HG03460 (cell line): ENCODE measurements around the gene OR11G2.
"Not testable (repeated sequence)": the region's sequence is repeated elsewhere in the genome, so short reads cannot be mapped to it uniquely, and the experiment has no call there.

Source experiments
- ATAC-seq: cut with Tn5 transposase; IDR thresholded peaks from one replicate; pipeline ENCODE4 v1.9.1; 2021; ENCODE audit not compliant: unreplicated experiment

The OR11G2 gene

DNA sequence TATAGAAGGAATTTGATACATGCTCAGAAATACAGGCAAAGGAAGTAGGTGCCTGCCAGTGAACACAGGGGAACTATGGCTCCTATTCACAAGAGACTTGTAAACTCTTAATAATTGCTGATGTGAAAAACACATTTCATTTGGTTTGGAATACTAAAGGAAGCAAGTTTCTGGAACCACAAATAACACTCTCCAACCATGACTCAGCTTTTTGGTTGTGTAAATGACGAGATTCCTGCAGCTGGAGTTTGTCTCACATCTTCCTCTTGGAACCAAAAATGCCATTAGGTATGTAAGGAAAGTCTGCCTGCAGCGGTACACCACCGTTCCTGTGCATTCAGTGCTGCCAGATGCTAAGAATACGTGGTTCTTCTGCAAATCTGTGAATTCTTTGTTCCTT, 28.3 kb downstream of the OR11G2 start:
- no peak for ATAC-seq

DNA sequence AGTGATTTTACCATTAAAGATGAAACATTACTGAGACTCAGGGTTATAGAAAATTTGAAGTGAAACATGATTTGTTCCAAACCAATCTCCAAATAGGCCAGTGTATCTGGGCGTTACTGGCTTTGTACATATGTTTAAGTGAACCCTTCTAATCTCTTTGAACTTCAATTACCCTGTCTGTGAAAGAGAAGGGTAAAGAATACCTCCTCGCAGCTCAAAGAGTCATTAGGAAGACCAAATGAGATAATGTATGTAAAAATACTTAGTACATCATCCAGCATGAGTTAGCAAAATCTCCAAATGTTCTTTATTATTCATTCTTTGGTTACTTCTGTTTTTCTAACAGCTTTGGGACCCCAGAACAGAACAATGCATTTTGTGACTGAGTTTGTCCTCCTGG, 32.7 kb downstream of the OR11G2 start, which contains the start of gene OR11H6:
Gene OR11H6 (plus strand): TSS at position 301 of the 400 bp plus-strand sequence. CDS start 0 bp downstream, at position 301.
- ATAC-seq = no peak

DNA sequence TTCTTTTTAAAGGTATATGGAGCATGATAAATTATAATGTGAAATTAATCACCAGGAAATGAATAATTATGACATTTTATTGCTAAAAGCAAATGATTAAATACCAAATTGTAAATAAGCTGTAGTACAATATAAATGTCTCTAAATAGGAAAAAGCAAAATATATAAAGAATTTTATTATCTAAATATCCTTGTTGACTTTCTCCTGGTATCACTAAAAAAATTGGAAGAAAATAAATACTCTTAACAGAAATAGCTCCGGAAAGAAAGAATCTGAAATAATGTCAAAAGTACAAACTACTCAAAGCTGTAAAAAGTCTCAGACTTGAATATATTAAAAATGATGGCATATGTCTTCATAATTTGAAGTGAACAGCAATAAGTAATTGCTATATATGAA, 38.0 kb downstream of the OR11G2 start, which contains the start of gene OR11H7:
Gene OR11H7 (plus strand): TSS at position 301 of the 400 bp plus-strand sequence.
- ATAC-seq = no peak

DNA sequence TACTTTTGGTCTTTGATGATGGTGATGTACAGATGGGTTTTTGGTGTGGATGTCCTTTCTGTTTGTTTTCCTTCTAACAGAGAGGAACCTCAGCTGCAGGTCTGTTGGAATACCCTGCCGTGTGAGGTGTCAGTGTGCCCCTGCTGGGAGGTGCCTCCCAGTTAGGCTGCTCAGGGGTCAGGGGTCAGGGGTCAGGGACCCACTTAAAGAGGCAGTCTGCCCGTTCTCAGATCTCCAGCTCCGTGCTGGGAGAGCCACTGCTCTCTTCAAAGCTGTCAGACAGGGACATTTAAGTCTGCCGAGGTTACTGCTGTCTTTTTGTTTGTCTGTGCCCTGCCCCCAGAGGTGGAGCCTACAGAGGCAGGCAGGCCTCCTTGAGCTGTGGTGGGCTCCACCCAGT, 44.7 kb downstream of the OR11G2 start:
- not testable (repeated sequence) for ATAC-seq

DNA sequence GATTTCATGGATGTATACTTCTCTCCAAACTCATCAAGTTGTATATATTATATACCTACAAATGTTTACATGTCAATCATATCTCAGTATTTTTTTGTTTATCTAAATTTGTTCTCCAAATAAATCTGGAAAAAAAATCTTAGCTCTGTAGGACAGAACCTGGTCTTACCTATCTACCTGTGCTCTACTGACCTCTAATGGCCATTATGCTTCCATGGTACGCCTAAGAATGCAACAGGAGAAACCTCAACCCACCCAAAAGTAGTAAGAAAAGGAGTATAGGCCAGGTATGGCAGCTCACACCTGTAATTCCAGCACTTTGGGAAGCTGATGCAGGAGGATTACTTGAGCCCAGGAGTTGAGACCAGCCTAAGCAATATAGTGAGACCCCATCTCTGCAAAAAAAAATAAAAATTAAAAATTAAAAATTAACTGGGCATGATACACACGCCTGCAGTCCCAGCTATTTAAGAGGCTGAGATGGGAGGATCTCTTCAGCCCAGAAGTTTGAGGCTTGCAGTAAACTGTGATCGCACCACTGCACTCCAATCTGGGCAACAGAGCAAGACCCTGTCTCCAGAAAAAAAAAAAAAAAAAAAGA, 57.0 kb downstream of the OR11G2 start:
- no peak for ATAC-seq
